CD14-positive monocyte (primary cell): ENCODE data around the gene EPB41L5. TPM values are rescaled to one million over a fixed set of nuclear protein-coding genes. Genes with fewer than 3 reads are reported as not detected.
"Not testable (repeated sequence)": the region's sequence is repeated elsewhere in the genome, so short reads cannot be mapped to it uniquely, and the experiment has no call there.

ENCODE experiments used
- DNase-seq, 3 donors: peaks; one replicate each; pipeline ENCODE4 v3.0.0-alpha.2; 2011 to 2022
- H2AFZ ChIP-seq: 2 replicates; pipeline ENCODE4 v1.6.0; 2012; ENCODE audit warnings: mild to moderate bottlenecking, low read depth, low read length, inconsistent platforms; ENCODE audit not compliant: insufficient read depth, poor library complexity, severe bottlenecking
- H3K27ac ChIP-seq, 2 donors: 1 replicate in 1 of 2; 2 replicates in 1 of 2; pipeline ENCODE4 v1.5.1; 2012 to 2013; ENCODE audit warnings: low read length in 2 of 2, control low read depth in 1 of 2, inconsistent platforms in 1 of 2, low read depth in 1 of 2, mild to moderate bottlenecking in 1 of 2
- H3K27me3 ChIP-seq, 2 donors: one replicate each; pipeline versions ENCODE4 v1.6.0 to v1.6.1; 2011 to 2013; ENCODE audit warnings: low read length in 2 of 2; ENCODE audit not compliant: control insufficient read depth in 2 of 2, insufficient read depth in 2 of 2
- H3K36me3 ChIP-seq, 2 donors: replicated peaks in 1 of 2; 1 replicate in 1 of 2; 2 replicates in 1 of 2; pipeline versions ENCODE4 v1.5.1 to v1.6.1; 2012 to 2013; ENCODE audit warnings: low read length in 2 of 2, control low read depth in 1 of 2, inconsistent platforms in 1 of 2, mild to moderate bottlenecking in 1 of 2; ENCODE audit not compliant: insufficient read depth in 2 of 2, control insufficient read depth in 1 of 2
- H3K4me1 ChIP-seq, 2 donors: 1 replicate in 1 of 2; 2 replicates in 1 of 2; pipeline versions ENCODE4 v1.5.1 to v1.6.1; 2012 to 2013; ENCODE audit warnings: low read length in 2 of 2, control low read depth in 1 of 2, inconsistent platforms in 1 of 2, mild to moderate bottlenecking in 1 of 2, moderate library complexity in 1 of 2; ENCODE audit not compliant: insufficient read depth in 2 of 2, control insufficient read depth in 1 of 2
- H3K4me2 ChIP-seq: replicated peaks from 2 replicates; pipeline ENCODE3; 2012; ENCODE audit warnings: low read length, moderate library complexity, mild to moderate bottlenecking; ENCODE audit not compliant: poor library complexity, severe bottlenecking; ENCODE audit errors: extremely low read depth
- H3K4me3 ChIP-seq, 3 experiments: fragments of 200-600 bp in 1 of 3; sonication (generic) in 1 of 3; replicated peaks in 1 of 3; 1 replicate in 2 of 3; 2 replicates in 1 of 3; pipeline ENCODE4 v1.5.1; 2011 to 2013; ENCODE audit warnings: low read length in 3 of 3, mild to moderate bottlenecking in 3 of 3, control low read depth in 2 of 3, low read depth in 2 of 3, inconsistent platforms in 1 of 3, moderate library complexity in 1 of 3
- H3K79me2 ChIP-seq: 2 replicates; pipeline ENCODE4 v1.6.0; 2012; ENCODE audit warnings: mild to moderate bottlenecking, control low read depth, inconsistent platforms, low read length, moderate library complexity; ENCODE audit not compliant: insufficient read depth
- H3K9ac ChIP-seq: 2 replicates; pipeline ENCODE4 v1.6.0; 2017; ENCODE audit warnings: low read length, mild to moderate bottlenecking; ENCODE audit not compliant: insufficient read depth, poor library complexity, severe bottlenecking
- H3K9me3 ChIP-seq, 2 donors: replicated peaks in 1 of 2; 1 replicate in 1 of 2; 2 replicates in 1 of 2; pipeline versions ENCODE4 v1.5.1 to v1.6.1; 2012 to 2013; ENCODE audit warnings: low read length in 2 of 2, control low read depth in 1 of 2; ENCODE audit not compliant: control insufficient read depth in 1 of 2, insufficient read depth in 1 of 2
- H4K20me1 ChIP-seq: 2 replicates; pipeline ENCODE4 v1.6.0; 2012; ENCODE audit warnings: mild to moderate bottlenecking, low read length, control low read depth, moderate library complexity; ENCODE audit not compliant: insufficient read depth
- H3K27ac Mint-ChIP-seq, 7 donors: one replicate each; pipeline ENCODE4 v1.8.0; 2020; ENCODE audit warnings: mild to moderate bottlenecking in 7 of 7, mixed read lengths in 7 of 7, moderate library complexity in 6 of 7, inconsistent platforms in 2 of 7
- H3K27me3 Mint-ChIP-seq, 3 donors: one replicate each; pipeline ENCODE4 v1.8.0; 2021 to 2022; ENCODE audit warnings: low read depth in 3 of 3, mild to moderate bottlenecking in 3 of 3, mixed read lengths in 3 of 3, moderate library complexity in 3 of 3, inconsistent platforms in 1 of 3
- H3K36me3 Mint-ChIP-seq, 2 donors: one replicate each; pipeline ENCODE4 v1.8.0; 2020; ENCODE audit warnings: mixed read lengths in 2 of 2, inconsistent platforms in 1 of 2, mild to moderate bottlenecking in 1 of 2
- H3K4me1 Mint-ChIP-seq: one replicate; pipeline ENCODE4 v1.8.0; 2020; ENCODE audit warnings: mild to moderate bottlenecking, mixed read lengths
- H3K4me3 Mint-ChIP-seq, 2 donors: one replicate each; pipeline ENCODE4 v1.8.0; 2020; ENCODE audit warnings: mild to moderate bottlenecking in 2 of 2, mixed read lengths in 2 of 2, moderate library complexity in 1 of 2
- H3K9me3 Mint-ChIP-seq, 7 donors: one replicate each; pipeline ENCODE4 v1.8.0; 2020 to 2022; ENCODE audit warnings: mixed read lengths in 7 of 7, mild to moderate bottlenecking in 6 of 7, moderate library complexity in 6 of 7, inconsistent platforms in 2 of 7
- WGBS: methylation state at CpG from one replicate; pipeline ENCODE4 v1.1.5; 2013; ENCODE audit warnings: missing lambda C conversion rate; ENCODE audit not compliant: insufficient coverage; 5-methylcytosine and 5-hydroxymethylcytosine counted together
- intact Hi-C, 2 donors: fragments of 100-400 bp; cut with micrococcal nuclease; formaldehyde crosslinking; loops; one replicate each; pipeline versions ENCODE4 v1.15.0 to v1.15.1; 2023
- polyA plus RNA-seq, 3 donors: library from polyadenylated mRNA; depleted of rRNA in 1 of 3; unstranded in 2 of 3; stranded (reverse) in 1 of 3; fragments of 300-500 nt in 2 of 3; fragments of >200 nt in 1 of 3; fragmentation: Illumina TruSeq in 2 of 3; gene quantifications; 1 replicate in 2 of 3; 2 replicates in 1 of 3; pipeline ENCODE4 v1.2.3, GENCODE V29; 2012 to 2021
- TF ChIP-seq, protein P1 (sequence below): fragments of 200-600 bp; IDR thresholded peaks from one replicate; pipeline ENCODE4 v1.8.0; 2022; ENCODE audit warnings: antibody characterized with exemption, mild to moderate bottlenecking

The EPB41L5 gene
- polyA plus RNA-seq, 3 donors: 1.4 to 2.4 (median 2.0) TPM

DNA sequence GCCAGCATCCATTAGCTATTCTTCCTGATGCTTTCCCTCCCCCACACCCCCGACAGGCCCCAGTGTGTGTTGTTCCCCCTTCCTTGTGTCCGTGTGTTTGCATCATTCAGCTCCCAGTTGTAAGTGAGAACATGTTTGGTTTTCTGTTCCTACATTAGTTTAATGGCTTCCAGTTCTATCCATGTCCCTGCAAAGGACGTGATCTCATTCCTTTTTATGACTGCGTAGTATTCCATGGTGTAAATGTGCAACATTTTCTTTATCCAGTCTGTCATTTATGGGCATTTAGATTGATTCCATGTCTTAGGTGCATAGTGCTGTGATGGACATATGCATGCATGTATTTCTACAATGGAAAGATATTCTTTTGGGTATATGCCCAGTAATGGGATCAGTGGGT lies 105.6 kb downstream of the EPB41L5 start:
- no peak overlapping the region for H3K27ac Mint-ChIP-seq

DNA sequence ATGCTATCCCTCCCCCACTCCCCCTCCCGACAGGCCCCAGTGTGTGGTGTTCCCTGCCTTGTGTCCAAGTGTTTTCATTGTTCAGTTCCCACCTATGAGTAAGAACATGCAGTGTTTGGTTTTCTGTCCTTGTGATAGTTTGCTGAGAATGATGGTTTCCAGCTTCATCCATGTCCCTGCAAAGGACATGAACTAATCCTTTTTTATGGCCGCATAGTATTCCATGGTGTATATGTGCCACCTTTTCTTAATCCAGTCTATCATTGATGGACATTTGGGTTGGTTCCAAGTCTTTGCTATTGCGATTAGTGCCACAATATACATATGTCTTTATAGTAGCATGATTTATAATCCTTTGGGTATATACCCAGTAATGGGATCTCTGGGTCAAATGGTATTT lies 108.5 kb downstream of the EPB41L5 start:
- H2AFZ ChIP-seq, H3K4me1 ChIP-seq, H4K20me1 ChIP-seq, H3K9ac ChIP-seq, H3K4me3 Mint-ChIP-seq, DNase-seq, H3K27ac ChIP-seq, intact Hi-C loops, H3K4me2 ChIP-seq, H3K36me3 ChIP-seq, H3K9me3 ChIP-seq, H3K4me3 ChIP-seq, H3K27ac Mint-ChIP-seq, H3K9me3 Mint-ChIP-seq, H3K27me3 ChIP-seq, H3K27me3 Mint-ChIP-seq, H3K4me1 Mint-ChIP-seq, H3K79me2 ChIP-seq, H3K36me3 Mint-ChIP-seq: not testable (repeated sequence)
- no CpG with 5 or more reads among the region's 3 CpGs for WGBS

More for the DNA sequence above, 105.6 kb downstream of the EPB41L5 start:
- Histone ChIP-seq H3K4me1 (no peaks in the 10 kb centered on the region), H3K27ac (no peak overlapping the region), H4K20me1 (no peaks in the 10 kb centered on the region), H3K36me3 (no peaks in the 10 kb centered on the region), H3K27me3 (no peaks in the 10 kb centered on the region), H3K4me3 (no peak overlapping the region), H3K79me2 (no peaks in the 10 kb centered on the region), H3K9ac (no peak overlapping the region), H2AFZ (no peak overlapping the region), H3K4me2 (no peak overlapping the region), H3K9me3 (no peaks in the 10 kb centered on the region)
- Mint-ChIP-seq H3K4me1 (no peaks in the 10 kb centered on the region), H3K9me3 (peaks cover 0 to 6% (median 2%) of the 10 kb centered on the region in 7 donors), H3K36me3 (no peaks in the 10 kb centered on the region), H3K27me3 (peaks cover 0 to 4% (median 2%) of the 10 kb centered on the region in 3 donors), H3K4me3 (no peak overlapping the region)
- DNase-seq: no peak
- intact Hi-C loops: no loop called here
- TF ChIP-seq, protein P1, sequence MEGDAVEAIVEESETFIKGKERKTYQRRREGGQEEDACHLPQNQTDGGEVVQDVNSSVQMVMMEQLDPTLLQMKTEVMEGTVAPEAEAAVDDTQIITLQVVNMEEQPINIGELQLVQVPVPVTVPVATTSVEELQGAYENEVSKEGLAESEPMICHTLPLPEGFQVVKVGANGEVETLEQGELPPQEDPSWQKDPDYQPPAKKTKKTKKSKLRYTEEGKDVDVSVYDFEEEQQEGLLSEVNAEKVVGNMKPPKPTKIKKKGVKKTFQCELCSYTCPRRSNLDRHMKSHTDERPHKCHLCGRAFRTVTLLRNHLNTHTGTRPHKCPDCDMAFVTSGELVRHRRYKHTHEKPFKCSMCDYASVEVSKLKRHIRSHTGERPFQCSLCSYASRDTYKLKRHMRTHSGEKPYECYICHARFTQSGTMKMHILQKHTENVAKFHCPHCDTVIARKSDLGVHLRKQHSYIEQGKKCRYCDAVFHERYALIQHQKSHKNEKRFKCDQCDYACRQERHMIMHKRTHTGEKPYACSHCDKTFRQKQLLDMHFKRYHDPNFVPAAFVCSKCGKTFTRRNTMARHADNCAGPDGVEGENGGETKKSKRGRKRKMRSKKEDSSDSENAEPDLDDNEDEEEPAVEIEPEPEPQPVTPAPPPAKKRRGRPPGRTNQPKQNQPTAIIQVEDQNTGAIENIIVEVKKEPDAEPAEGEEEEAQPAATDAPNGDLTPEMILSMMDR: no peak
- WGBS: 100% methylated on average over 2 of the region's 4 CpGs
